SH-SY5Y (cell line): ENCODE data around the gene PTCH2.

Source experiments
- GATA2 ChIP-seq: IDR thresholded peaks from 2 replicates; pipeline ENCODE4 v1.6.1; 2011; ENCODE audit warnings: mild to moderate bottlenecking, low read depth, low read length
- GATA3 ChIP-seq: IDR thresholded peaks from 2 replicates; pipeline ENCODE4 v1.6.1; 2011; ENCODE audit warnings: low read depth, mild to moderate bottlenecking, low read length, moderate library complexity

DNA sequence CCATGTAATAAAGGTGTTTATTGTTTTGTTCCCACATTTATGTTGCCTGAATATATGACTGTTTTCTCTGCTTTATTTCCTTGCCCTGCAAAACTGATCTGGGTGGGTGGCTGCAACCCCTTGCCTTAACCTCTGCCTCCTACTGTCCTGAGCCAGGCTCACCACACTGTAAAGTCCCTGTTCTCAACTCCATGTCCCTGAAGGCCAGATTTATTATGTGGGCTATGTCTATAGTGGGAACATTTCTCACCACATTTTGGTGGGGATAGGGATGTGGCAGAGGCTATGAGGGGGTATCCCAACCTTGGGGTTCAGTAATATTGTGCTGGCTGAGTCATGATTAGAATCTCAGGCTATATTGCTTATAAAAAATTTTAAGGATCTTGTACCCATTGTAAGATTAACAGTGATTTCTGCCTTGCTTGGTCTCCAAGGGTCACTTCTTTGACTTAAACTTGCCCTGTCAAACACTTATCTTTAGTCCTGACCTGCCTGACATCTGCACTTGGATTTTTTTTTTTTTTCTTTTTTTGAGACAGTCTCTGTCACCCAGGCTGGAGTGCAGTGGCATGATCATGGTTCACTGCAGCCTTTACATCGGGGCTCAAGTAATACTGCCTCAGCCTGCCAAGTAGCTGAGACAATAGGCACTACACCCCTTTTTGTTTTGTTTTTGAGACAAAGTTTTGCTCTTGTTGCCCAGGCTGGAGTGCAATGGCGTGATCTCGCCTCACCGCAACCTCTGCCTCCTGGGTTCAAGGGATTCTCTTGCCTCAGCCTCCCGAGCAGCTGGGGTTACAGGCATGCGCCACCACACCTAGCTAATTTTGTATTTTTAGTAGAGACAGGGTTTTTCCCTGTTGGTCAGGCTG, 64.1 kb downstream of the PTCH2 start:
- TF ChIP-seq GATA3: no peak
- no peak for TF ChIP-seq GATA2
